Epithelial cell of esophagus (primary cell): ENCODE results near the gene RTN4RL1.

Source experiments
- DNase-seq: peaks from one replicate; pipeline ENCODE4 v3.0.0; 2010; ENCODE audit warnings: low read depth
- H3K4me3 ChIP-seq: 2 replicates; pipeline ENCODE4 v1.5.1; 2011; ENCODE audit warnings: mild to moderate bottlenecking, low read length, control low read depth
- CTCF ChIP-seq: IDR thresholded peaks from 2 replicates; pipeline ENCODE4 v1.5.1; 2011; ENCODE audit warnings: low read depth, mild to moderate bottlenecking, low read length, control low read depth, inconsistent platforms; ENCODE audit not compliant: insufficient read depth; ENCODE audit errors: missing control alignments

RTN4RL1 gene

GRCh38 chr17:1963250-1963649 lies 61.9 kb downstream of the RTN4RL1 start:
- H3K4me3 ChIP-seq: no peak overlapping the region
- no peak for DNase-seq
- no peak for TF ChIP-seq CTCF

GRCh38 chr17:1961189-1961588 lies 63.9 kb downstream of the RTN4RL1 start:
- no peak overlapping the region for H3K4me3 ChIP-seq
- no peak for DNase-seq
- no peak for TF ChIP-seq CTCF

GRCh38 chr17:1960545-1960912 lies 64.6 kb downstream of the RTN4RL1 start:
- no peak for DNase-seq
- H3K4me3 ChIP-seq: no peak overlapping the region
- no peak for TF ChIP-seq CTCF

GRCh38 chr17:1959871-1960544 lies 65.1 kb downstream of the RTN4RL1 start:
- no peak for TF ChIP-seq CTCF
- DNase-seq: no peak
- H3K4me3 ChIP-seq: no peak overlapping the region

GRCh38 chr17:1958134-1958881 lies 66.8 kb downstream of the RTN4RL1 start:
- no peak overlapping the region for H3K4me3 ChIP-seq
- DNase-seq: no peak
- no peak for TF ChIP-seq CTCF

GRCh38 chr17:1957037-1957436 lies 68.1 kb downstream of the RTN4RL1 start:
- TF ChIP-seq CTCF: no peak
- DNase-seq: no peak
- no peak overlapping the region for H3K4me3 ChIP-seq
